GM12878 (cell line): ENCODE measurements around the gene MBOAT1. TPM values are rescaled to one million over a fixed set of nuclear protein-coding genes. Genes with fewer than 3 reads are reported as not detected.

Experiments used
- ATAC-seq: fragments of 200-7000 bp; cut with Tn5 transposase; 3 replicates; pipeline ENCODE4 v1.9.1; 2020; ENCODE audit warnings: mild to moderate bottlenecking, moderate library complexity
- BruUV-seq: library from RNA; stranded (reverse); fragments of 400-500 nt; replicated peaks from 2 replicates; lab custom pipeline; 2021; lab: Mats Ljungman, UMichigan
- CTCF ChIA-PET: fragments of 300-600 bp; sonication (Branson Sonifier 250); formaldehyde crosslinking; extraction: SDS; loops from one replicate; lab custom pipeline; 2021; ENCODE audit warnings: inconsistent platforms; lab: Yijun Ruan, JAX
- POLR2A ChIA-PET: fragments of 350-600 bp; formaldehyde crosslinking; extraction: SDS; loops from one replicate; lab custom pipeline; 2021; ENCODE audit warnings: inconsistent platforms; lab: Charles Lee
- RAD21 ChIA-PET: fragments of 300-600 bp; sonication (Branson Sonifier 250); formaldehyde crosslinking; loops from one replicate; lab custom pipeline; 2023; ENCODE audit warnings: antibody characterized with exemption; ENCODE audit not compliant: unreplicated experiment; lab: Charles Lee
- SMC1A ChIA-PET: fragments of 300-600 bp; sonication (Branson Sonifier 250); formaldehyde crosslinking; loops from one replicate; lab custom pipeline; 2023; ENCODE audit not compliant: unreplicated experiment, uncharacterized antibody; lab: Charles Lee
- DNase-seq: peaks from one replicate; pipeline ENCODE4 v3.0.0-alpha.2; 2011; ENCODE audit warnings: low read depth, low spot score
- FAIRE-seq: peaks from 3 replicates; lab custom pipeline; 2011; peaks lifted over from hg19 to GRCh38; lab: Jason Lieb, UNC
- H2AFZ ChIP-seq: 2 replicates; pipeline ENCODE4 v1.6.0; 2011; ENCODE audit warnings: low read depth, low read length, control low read depth; ENCODE audit not compliant: control insufficient read depth
- H3K27ac ChIP-seq: 2 replicates; pipeline ENCODE4 v1.5.1; 2011; ENCODE audit warnings: control low read depth; ENCODE audit not compliant: control insufficient read depth, insufficient read depth
- H3K27me3 ChIP-seq, 2 experiments: replicated peaks in 1 of 2; 2 replicates each; pipeline versions ENCODE4 v1.6.0 to v1.6.1; 2011; ENCODE audit warnings: low read length in 1 of 2; ENCODE audit not compliant: control insufficient read depth in 2 of 2, insufficient read depth in 2 of 2
- H3K36me3 ChIP-seq, 2 experiments: 2 replicates each; pipeline ENCODE4 v1.5.1; 2011; ENCODE audit warnings: low read length in 1 of 2; ENCODE audit not compliant: control insufficient read depth in 2 of 2, insufficient read depth in 2 of 2
- H3K4me1 ChIP-seq: 2 replicates; pipeline ENCODE4 v1.6.1; 2011; ENCODE audit warnings: mild to moderate bottlenecking, low read length, moderate library complexity, mixed read lengths; ENCODE audit not compliant: control insufficient read depth, insufficient read depth
- H3K4me2 ChIP-seq: 2 replicates; pipeline ENCODE4 v1.6.0; 2011; ENCODE audit warnings: control low read depth; ENCODE audit not compliant: control insufficient read depth, insufficient read depth
- H3K4me3 ChIP-seq: fragments of 200-600 bp; sonication (generic); 2 replicates; pipeline ENCODE4 v1.5.1; 2016
- H3K79me2 ChIP-seq: 2 replicates; pipeline ENCODE4 v1.6.0; 2011; ENCODE audit warnings: low read length; ENCODE audit not compliant: control insufficient read depth, insufficient read depth
- H3K9ac ChIP-seq: 2 replicates; pipeline ENCODE4 v1.8.0; 2011; ENCODE audit warnings: low read length, control low read depth, mixed read lengths; ENCODE audit not compliant: control insufficient read depth, insufficient read depth
- H3K9me3 ChIP-seq: replicated peaks from 3 replicates; pipeline ENCODE4 v1.5.1; 2011; ENCODE audit warnings: mild to moderate bottlenecking, low read length; ENCODE audit not compliant: control insufficient read depth, insufficient read depth
- H4K20me1 ChIP-seq: 2 replicates; pipeline ENCODE4 v1.6.0; 2011; ENCODE audit not compliant: control insufficient read depth, insufficient read depth
- CEBPB ChIP-seq, 2 experiments: fragments of 150-350 bp in 1 of 2; IDR thresholded peaks; 2 replicates each; pipeline ENCODE4 v1.6.1; 2012 to 2014; ENCODE audit warnings: low read depth in 2 of 2, low read length in 2 of 2, borderline replicate concordance in 1 of 2, inconsistent platforms in 1 of 2
- GATAD2B ChIP-seq: fragments of 450-650 bp; conservative IDR thresholded peaks from 2 replicates; pipeline ENCODE4 v1.6.1; 2017; ENCODE audit warnings: low read depth, mild to moderate bottlenecking, moderate library complexity
- HCFC1 ChIP-seq: fragments of 150-350 bp; IDR thresholded peaks from 2 replicates; pipeline ENCODE4 v1.6.1; 2014; ENCODE audit warnings: low read length
- KAT2A ChIP-seq: conservative IDR thresholded peaks from 2 replicates; pipeline ENCODE4 v1.6.1; 2011; ENCODE audit warnings: low read depth, low read length; ENCODE audit not compliant: control insufficient read depth
- NFYA ChIP-seq: IDR thresholded peaks from 2 replicates; pipeline ENCODE4 v1.6.1; 2011; ENCODE audit warnings: low read depth, mild to moderate bottlenecking, low read length, improper control_type of control experiment, borderline replicate concordance
- SMARCA5 ChIP-seq: fragments of 450-650 bp; IDR thresholded peaks from 2 replicates; pipeline ENCODE4 v1.6.1; 2017; ENCODE audit warnings: mild to moderate bottlenecking
- WGBS: methylation state at CpG from one replicate; pipeline ENCODE4 v1.1.6; 2016; ENCODE audit warnings: low lambda C conversion rate; ENCODE audit not compliant: insufficient replicate concordance, insufficient coverage; ENCODE audit errors: missing lambda C conversion rate; 5-methylcytosine and 5-hydroxymethylcytosine counted together
- in situ Hi-C: fragments of 300-500 bp; cut with MboI; formaldehyde crosslinking; loops from 9 replicates; pipeline ENCODE4 v1.14.3; 2018; ENCODE audit warnings: mixed read lengths
- intact Hi-C: fragments of 100-400 bp; cut with micrococcal nuclease; formaldehyde crosslinking; loops from one replicate; pipeline ENCODE4 v1.14.2; 2022; ENCODE audit not compliant: unreplicated experiment
- polyA plus RNA-seq, 11 experiments: library from polyadenylated mRNA; depleted of rRNA in 4 of 11; unstranded in 6 of 11; stranded (reverse) in 5 of 11; fragments of >200 nt; fragmentation: Nextera tagmentation in 4 of 11; fragmentation: Illumina TruSeq in 1 of 11; extraction: Ambion mirVana in 4 of 11; extraction: Trizol in 1 of 11; gene quantifications; 1 replicate in 1 of 11; 2 replicates in 10 of 11; pipeline versions ENCODE4 v1.2.1 to v1.2.3, GENCODE V29; 2011 to 2016; ENCODE audit warnings: inconsistent platforms in 2 of 11, missing spikeins in 2 of 11, low read depth in 1 of 11
- total RNA-seq, 4 experiments: library from RNA; depleted of rRNA in 3 of 4; stranded (reverse); fragments of >200 nt in 3 of 4; fragmentation: Illumina TruSeq in 1 of 4; extraction: Trizol in 1 of 4; gene quantifications; 2 replicates each; pipeline versions ENCODE4 v1.2.1 to v1.2.3, GENCODE V29; 2013 to 2021
- TF ChIP-seq, protein P1 (sequence below): fragments of 150-350 bp; IDR thresholded peaks from 2 replicates; pipeline ENCODE4 v1.6.1; 2014; ENCODE audit warnings: mild to moderate bottlenecking, low read depth, low read length
- TF ChIP-seq, protein P2 (sequence below): fragments of 450-650 bp; IDR thresholded peaks from 2 replicates; pipeline ENCODE4 v1.6.1; 2017; ENCODE audit warnings: borderline replicate concordance
- TF ChIP-seq, protein P3 (sequence below): fragments of 450-650 bp; IDR thresholded peaks from 2 replicates; pipeline ENCODE4 v1.6.1; 2017; ENCODE audit warnings: mild to moderate bottlenecking, moderate library complexity

MBOAT1 gene
- total and polyA plus RNA-seq, 10 of the 15 experiments (the other 5 are each of a cell fraction or from before 2014, with no cell fraction given): 0.39 to 21.0 (median 11.6) TPM

DNA sequence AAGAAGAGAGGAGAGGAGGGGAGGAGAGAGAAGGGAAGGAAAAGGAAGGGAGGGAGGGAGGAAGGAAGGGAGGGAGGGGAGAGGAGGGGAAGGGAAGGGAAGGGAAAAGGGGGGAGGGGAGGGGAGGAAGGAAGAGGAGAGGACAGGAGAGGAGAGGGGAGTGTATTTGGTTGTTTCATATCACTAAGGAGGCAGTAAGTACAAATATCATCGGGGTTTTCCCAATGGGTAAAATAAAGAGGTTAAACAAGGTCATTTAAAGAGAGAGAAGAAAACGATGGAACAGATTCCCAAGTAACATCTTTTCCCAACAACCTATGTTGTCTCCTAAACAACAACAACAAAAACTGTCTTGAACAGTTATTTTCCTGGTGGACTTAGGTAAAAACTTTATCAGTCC lies 43.6 kb downstream of the MBOAT1 start (continued):
- TF ChIP-seq, protein P1, sequence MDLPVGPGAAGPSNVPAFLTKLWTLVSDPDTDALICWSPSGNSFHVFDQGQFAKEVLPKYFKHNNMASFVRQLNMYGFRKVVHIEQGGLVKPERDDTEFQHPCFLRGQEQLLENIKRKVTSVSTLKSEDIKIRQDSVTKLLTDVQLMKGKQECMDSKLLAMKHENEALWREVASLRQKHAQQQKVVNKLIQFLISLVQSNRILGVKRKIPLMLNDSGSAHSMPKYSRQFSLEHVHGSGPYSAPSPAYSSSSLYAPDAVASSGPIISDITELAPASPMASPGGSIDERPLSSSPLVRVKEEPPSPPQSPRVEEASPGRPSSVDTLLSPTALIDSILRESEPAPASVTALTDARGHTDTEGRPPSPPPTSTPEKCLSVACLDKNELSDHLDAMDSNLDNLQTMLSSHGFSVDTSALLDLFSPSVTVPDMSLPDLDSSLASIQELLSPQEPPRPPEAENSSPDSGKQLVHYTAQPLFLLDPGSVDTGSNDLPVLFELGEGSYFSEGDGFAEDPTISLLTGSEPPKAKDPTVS: no peak

DNA sequence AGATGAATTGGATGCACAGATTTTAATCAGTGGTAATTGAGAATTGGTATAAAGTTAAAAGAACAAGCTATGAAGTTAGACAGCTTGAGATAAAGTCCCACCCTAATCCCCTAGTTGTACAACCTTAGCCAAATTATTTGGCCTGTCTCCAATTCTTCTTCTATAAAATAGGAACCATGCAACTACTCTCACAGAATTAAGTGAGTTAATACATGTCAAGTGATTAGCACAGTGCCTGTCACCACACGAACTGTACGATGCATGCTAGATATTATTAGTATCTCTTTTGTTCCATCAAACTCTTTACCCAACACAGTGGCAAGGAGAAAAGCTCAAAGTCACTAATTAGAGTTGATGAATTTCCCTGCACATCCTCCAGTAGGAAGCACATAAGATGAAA lies 44.7 kb downstream of the MBOAT1 start:
- ChIA-PET POLR2A (no interaction called here), CTCF (interaction anchor here (0.9 kb wide), 1 partner anchor 40 kb away, joined by 3 read pairs; no protein-coding TSS in a partner anchor), RAD21 (no interaction called here), SMC1A (interaction anchor here (0.6 to 1.3 kb wide), 2 partner anchors 14 to 236 kb away, joined by 3 read pairs; no protein-coding TSS in a partner anchor)
- H3K36me3 ChIP-seq: peaks cover under 1 to 3% of the 10 kb centered on the region in 2 experiments; a peak in 3 of 4 replicates
- no peaks in the 10 kb centered on the region for H3K79me2 ChIP-seq
- no peaks in the 10 kb centered on the region for H4K20me1 ChIP-seq
- in situ Hi-C loops (no loop called here), intact Hi-C loops (no loop called here)
- H3K4me3 ChIP-seq: no peak overlapping the region
- H3K4me1 ChIP-seq: no peaks in the 10 kb centered on the region
- FAIRE-seq (no peak), ATAC-seq (no peak), DNase-seq (no peak)
- no peaks in the 10 kb centered on the region for H3K27me3 ChIP-seq
- H3K4me2 ChIP-seq: no peak overlapping the region
- no peak overlapping the region for H2AFZ ChIP-seq
- H3K27ac ChIP-seq: no peak overlapping the region
- H3K9ac ChIP-seq: no peak overlapping the region
- TF ChIP-seq NFYA (no peak), CEBPB (IDR thresholded peaks at IDR 0.05; ENCODE audit: borderline replicate concordance in 1 of 2, low read depth in 2 of 2, low read length in 2 of 2) (no peak), GATAD2B (no peak), KAT2A (no peak), HCFC1 (no peak), SMARCA5 (no peak)
- TF ChIP-seq, protein P2, sequence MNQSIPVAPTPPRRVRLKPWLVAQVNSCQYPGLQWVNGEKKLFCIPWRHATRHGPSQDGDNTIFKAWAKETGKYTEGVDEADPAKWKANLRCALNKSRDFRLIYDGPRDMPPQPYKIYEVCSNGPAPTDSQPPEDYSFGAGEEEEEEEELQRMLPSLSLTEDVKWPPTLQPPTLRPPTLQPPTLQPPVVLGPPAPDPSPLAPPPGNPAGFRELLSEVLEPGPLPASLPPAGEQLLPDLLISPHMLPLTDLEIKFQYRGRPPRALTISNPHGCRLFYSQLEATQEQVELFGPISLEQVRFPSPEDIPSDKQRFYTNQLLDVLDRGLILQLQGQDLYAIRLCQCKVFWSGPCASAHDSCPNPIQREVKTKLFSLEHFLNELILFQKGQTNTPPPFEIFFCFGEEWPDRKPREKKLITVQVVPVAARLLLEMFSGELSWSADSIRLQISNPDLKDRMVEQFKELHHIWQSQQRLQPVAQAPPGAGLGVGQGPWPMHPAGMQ: no peak
- TF ChIP-seq, protein P3, sequence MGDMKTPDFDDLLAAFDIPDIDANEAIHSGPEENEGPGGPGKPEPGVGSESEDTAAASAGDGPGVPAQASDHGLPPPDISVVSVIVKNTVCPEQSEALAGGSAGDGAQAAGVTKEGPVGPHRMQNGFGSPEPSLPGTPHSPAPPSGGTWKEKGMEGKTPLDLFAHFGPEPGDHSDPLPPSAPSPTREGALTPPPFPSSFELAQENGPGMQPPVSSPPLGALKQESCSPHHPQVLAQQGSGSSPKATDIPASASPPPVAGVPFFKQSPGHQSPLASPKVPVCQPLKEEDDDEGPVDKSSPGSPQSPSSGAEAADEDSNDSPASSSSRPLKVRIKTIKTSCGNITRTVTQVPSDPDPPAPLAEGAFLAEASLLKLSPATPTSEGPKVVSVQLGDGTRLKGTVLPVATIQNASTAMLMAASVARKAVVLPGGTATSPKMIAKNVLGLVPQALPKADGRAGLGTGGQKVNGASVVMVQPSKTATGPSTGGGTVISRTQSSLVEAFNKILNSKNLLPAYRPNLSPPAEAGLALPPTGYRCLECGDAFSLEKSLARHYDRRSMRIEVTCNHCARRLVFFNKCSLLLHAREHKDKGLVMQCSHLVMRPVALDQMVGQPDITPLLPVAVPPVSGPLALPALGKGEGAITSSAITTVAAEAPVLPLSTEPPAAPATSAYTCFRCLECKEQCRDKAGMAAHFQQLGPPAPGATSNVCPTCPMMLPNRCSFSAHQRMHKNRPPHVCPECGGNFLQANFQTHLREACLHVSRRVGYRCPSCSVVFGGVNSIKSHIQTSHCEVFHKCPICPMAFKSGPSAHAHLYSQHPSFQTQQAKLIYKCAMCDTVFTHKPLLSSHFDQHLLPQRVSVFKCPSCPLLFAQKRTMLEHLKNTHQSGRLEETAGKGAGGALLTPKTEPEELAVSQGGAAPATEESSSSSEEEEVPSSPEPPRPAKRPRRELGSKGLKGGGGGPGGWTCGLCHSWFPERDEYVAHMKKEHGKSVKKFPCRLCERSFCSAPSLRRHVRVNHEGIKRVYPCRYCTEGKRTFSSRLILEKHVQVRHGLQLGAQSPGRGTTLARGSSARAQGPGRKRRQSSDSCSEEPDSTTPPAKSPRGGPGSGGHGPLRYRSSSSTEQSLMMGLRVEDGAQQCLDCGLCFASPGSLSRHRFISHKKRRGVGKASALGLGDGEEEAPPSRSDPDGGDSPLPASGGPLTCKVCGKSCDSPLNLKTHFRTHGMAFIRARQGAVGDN: no peak
- H3K9me3 ChIP-seq: no peaks in the 10 kb centered on the region; the same call in 2 of the 3 replicates
- BruUV-seq: no TSS peak
- 92% methylated on average over 2 of the region's 2 CpGs for WGBS
